Mesendoderm (in vitro differentiated cells): Measurements from ENCODE around the gene RHOF.

ENCODE experiments used
- DNase-seq: peaks from one replicate; pipeline ENCODE4 v3.0.0; 2013
- H2AK5ac ChIP-seq: 2 replicates; pipeline ENCODE4 v1.6.1; 2013; ENCODE audit warnings: low read length, inconsistent platforms
- H2BK120ac ChIP-seq: 2 replicates; pipeline ENCODE4 v1.6.1; 2013; ENCODE audit warnings: low read depth, mild to moderate bottlenecking, low read length, moderate library complexity, mixed read lengths
- H2BK15ac ChIP-seq: replicated peaks from 2 replicates; pipeline ENCODE4 v1.6.1; 2013; ENCODE audit warnings: low read depth, mild to moderate bottlenecking, moderate library complexity
- H2BK5ac ChIP-seq: 2 replicates; pipeline ENCODE4 v1.6.1; 2013; ENCODE audit warnings: low read length, inconsistent platforms
- H3K18ac ChIP-seq: 2 replicates; pipeline ENCODE4 v1.6.1; 2013; ENCODE audit warnings: mild to moderate bottlenecking, low read length, mixed read lengths
- H3K23ac ChIP-seq: one replicate; pipeline ENCODE4 v1.6.1; 2013; ENCODE audit warnings: low read length
- H3K27ac ChIP-seq: 2 replicates; pipeline ENCODE4 v1.5.1; 2013; ENCODE audit warnings: low read depth, mild to moderate bottlenecking, inconsistent platforms, low read length, moderate library complexity
- H3K27me3 ChIP-seq: 2 replicates; pipeline ENCODE4 v1.6.1; 2013; ENCODE audit warnings: low read length, control low read depth, mild to moderate bottlenecking, inconsistent platforms; ENCODE audit not compliant: insufficient read depth, poor library complexity
- H3K36me3 ChIP-seq: 2 replicates; pipeline ENCODE4 v1.6.1; 2013; ENCODE audit warnings: low read length, inconsistent platforms; ENCODE audit not compliant: control insufficient read depth, insufficient read depth
- H3K4ac ChIP-seq: one replicate; pipeline ENCODE4 v1.6.1; 2013; ENCODE audit warnings: low read depth, mild to moderate bottlenecking, low read length, moderate library complexity
- H3K4me1 ChIP-seq: 2 replicates; pipeline ENCODE4 v1.6.1; 2013; ENCODE audit warnings: low read depth, low read length, inconsistent platforms; ENCODE audit not compliant: control insufficient read depth
- H3K4me2 ChIP-seq: 2 replicates; pipeline ENCODE4 v1.6.1; 2013; ENCODE audit warnings: low read length
- H3K4me3 ChIP-seq: 2 replicates; pipeline ENCODE4 v1.5.1; 2013; ENCODE audit warnings: mild to moderate bottlenecking, low read length
- H3K56ac ChIP-seq: one replicate; pipeline ENCODE4 v1.6.1; 2013; ENCODE audit warnings: low read length
- H3K79me1 ChIP-seq: 2 replicates; pipeline ENCODE4 v1.6.1; 2013; ENCODE audit warnings: low read length, inconsistent platforms
- H3K79me2 ChIP-seq: 2 replicates; pipeline ENCODE4 v1.6.1; 2013; ENCODE audit warnings: mild to moderate bottlenecking, low read length; ENCODE audit not compliant: control insufficient read depth, insufficient read depth
- H3K9ac ChIP-seq: 2 replicates; pipeline ENCODE4 v1.6.1; 2013; ENCODE audit warnings: low read length, inconsistent platforms
- H4K5ac ChIP-seq: one replicate; pipeline ENCODE4 v1.6.1; 2013; ENCODE audit warnings: low read length
- H4K8ac ChIP-seq: one replicate; pipeline ENCODE4 v1.6.1; 2013; ENCODE audit warnings: low read depth, mild to moderate bottlenecking, control low read depth, low read length, moderate library complexity
- WGBS: extraction: QIAGEN DNeasy Blood & Tissue Kit; methylation state at CpG from one replicate; pipeline ENCODE4 v1.1.7; 2013; ENCODE audit warnings: low lambda C conversion rate, missing lambda C conversion rate; ENCODE audit not compliant: insufficient coverage; ENCODE audit errors: extremely low coverage; 5-methylcytosine and 5-hydroxymethylcytosine counted together

The RHOF gene

DNA sequence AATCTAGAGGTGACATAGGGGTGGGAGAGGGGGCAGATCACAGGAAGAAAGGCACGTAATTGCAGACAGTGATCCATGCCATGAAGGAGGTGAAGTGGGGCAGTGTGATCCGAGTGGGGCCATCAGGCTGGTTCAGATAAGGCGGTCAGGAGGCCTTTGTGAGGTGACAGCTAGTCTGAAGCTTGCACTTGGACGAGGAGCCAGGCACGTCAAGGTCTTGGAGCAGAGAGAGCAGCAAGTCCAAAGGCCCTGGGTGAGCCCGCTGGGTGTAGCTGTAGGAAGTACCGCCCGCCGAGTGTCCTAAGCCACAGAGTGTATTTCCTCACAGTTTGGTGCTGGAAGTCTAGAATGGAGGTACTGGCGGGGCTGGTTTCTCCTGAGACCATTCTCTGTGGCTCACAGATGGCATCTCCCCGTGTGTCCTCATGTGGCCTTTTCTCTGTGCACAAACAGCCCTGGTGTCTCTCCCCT lies 23.6 kb downstream of the RHOF start:
- Histone ChIP-seq H3K79me1 (no peaks in the 10 kb centered on the region), H3K4me3 (no peak overlapping the region), H3K56ac (no peak overlapping the region), H3K4ac (no peak overlapping the region), H2AK5ac (no peak overlapping the region), H4K8ac (no peak overlapping the region), H3K4me2 (no peak overlapping the region), H2BK120ac (no peak overlapping the region), H3K23ac (no peak overlapping the region), H3K27me3 (no peaks in the 10 kb centered on the region), H3K79me2 (no peaks in the 10 kb centered on the region), H3K4me1 (no peaks in the 10 kb centered on the region), H3K36me3 (no peaks in the 10 kb centered on the region), H2BK5ac (no peak overlapping the region), H3K9ac (no peak overlapping the region), H3K27ac (no peak overlapping the region), H4K5ac (no peak overlapping the region), H3K18ac (no peak overlapping the region), H2BK15ac (no peak overlapping the region)
- DNase-seq: no peak
- WGBS: no CpG with 5 or more reads among the region's 11 CpGs

GRCh38 chr12:121769297-121769830 lies 24.1 kb downstream of the RHOF start:
- H3K27ac ChIP-seq: no peak overlapping the region
- no peak overlapping the region for H4K8ac ChIP-seq
- no peaks in the 10 kb centered on the region for H3K27me3 ChIP-seq
- H3K4me2 ChIP-seq: no peak overlapping the region
- H3K9ac ChIP-seq: no peak overlapping the region
- H3K18ac ChIP-seq: no peak overlapping the region
- WGBS: no CpG with 5 or more reads among the region's 9 CpGs
- H2BK15ac ChIP-seq: no peak overlapping the region
- no peak overlapping the region for H3K4me3 ChIP-seq
- no peak overlapping the region for H4K5ac ChIP-seq
- H3K23ac ChIP-seq: no peak overlapping the region
- H3K56ac ChIP-seq: no peak overlapping the region
- H3K79me1 ChIP-seq: no peaks in the 10 kb centered on the region
- no peaks in the 10 kb centered on the region for H3K4me1 ChIP-seq
- no peaks in the 10 kb centered on the region for H3K36me3 ChIP-seq
- no peaks in the 10 kb centered on the region for H3K79me2 ChIP-seq
- no peak overlapping the region for H2BK5ac ChIP-seq
- H2BK120ac ChIP-seq: no peak overlapping the region
- no peak overlapping the region for H3K4ac ChIP-seq
- H2AK5ac ChIP-seq: no peak overlapping the region
- no peak for DNase-seq

- Histone ChIP-seq H4K5ac (no peak overlapping the region), H3K27me3 (no peaks in the 10 kb centered on the region), H3K4me3 (no peak overlapping the region), H2BK5ac (no peak overlapping the region), H3K9ac (no peak overlapping the region), H3K27ac (no peak overlapping the region), H4K8ac (no peak overlapping the region), H3K79me2 (no peaks in the 10 kb centered on the region), H2BK15ac (no peak overlapping the region), H3K23ac (no peak overlapping the region), H3K4me1 (no peaks in the 10 kb centered on the region), H3K79me1 (no peaks in the 10 kb centered on the region), H2BK120ac (no peak overlapping the region), H3K4ac (no peak overlapping the region), H3K4me2 (no peak overlapping the region), H2AK5ac (no peak overlapping the region), H3K36me3 (no peaks in the 10 kb centered on the region), H3K56ac (no peak overlapping the region), H3K18ac (no peak overlapping the region)
- no CpG with 5 or more reads among the region's 10 CpGs for WGBS
- DNase-seq: no peak
These were observed 25.9 kb downstream of the RHOF start for GRCh38 chr12:121767525-121768016.

DNA sequence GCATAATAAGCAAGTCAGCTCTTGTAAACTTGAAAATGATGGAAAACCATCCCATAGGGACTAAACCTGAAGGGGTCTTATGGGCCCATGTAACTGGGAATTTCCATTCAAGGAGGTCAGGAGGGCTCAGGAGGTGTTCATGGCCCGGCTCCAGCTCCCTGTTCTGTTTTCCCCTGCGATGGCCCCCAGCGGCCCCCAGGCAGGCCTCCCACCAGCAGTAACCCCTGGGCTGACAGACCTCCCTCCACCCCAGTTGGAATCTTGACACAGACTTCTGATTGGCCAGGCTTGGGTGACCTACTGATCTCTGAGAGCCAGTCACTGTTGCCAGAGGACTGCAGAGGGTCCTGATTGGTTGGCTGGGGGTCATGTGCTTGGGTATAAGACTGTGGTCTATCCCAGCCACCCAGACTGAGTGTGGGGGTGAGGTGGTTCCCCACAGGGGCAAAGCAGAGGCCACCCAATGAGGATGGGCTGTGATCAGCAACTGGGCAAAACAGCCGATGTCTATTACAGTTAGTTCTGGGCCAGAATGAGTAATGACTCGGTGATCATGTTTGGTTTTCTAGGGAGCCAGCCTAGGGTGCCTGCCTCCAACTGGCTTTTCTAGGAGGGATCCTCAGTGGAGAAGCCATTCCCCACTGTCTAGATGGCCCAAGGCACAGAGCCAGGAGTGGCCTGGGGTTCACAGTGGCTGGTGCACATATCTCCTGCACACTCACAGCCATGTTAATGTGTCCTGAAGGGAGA lies 27.0 kb downstream of the RHOF start:
- Histone ChIP-seq H2BK15ac (no peak overlapping the region), H3K4ac (no peak overlapping the region), H2BK120ac (no peak overlapping the region), H4K5ac (no peak overlapping the region), H3K27me3 (no peaks in the 10 kb centered on the region), H2AK5ac (no peak overlapping the region), H3K23ac (no peak overlapping the region), H3K27ac (no peak overlapping the region), H3K79me1 (no peaks in the 10 kb centered on the region), H3K18ac (no peak overlapping the region), H3K4me3 (no peak overlapping the region), H3K9ac (no peak overlapping the region), H3K79me2 (no peaks in the 10 kb centered on the region), H3K4me1 (no peaks in the 10 kb centered on the region), H4K8ac (no peak overlapping the region), H3K36me3 (no peaks in the 10 kb centered on the region), H3K56ac (no peak overlapping the region), H3K4me2 (no peak overlapping the region), H2BK5ac (no peak overlapping the region)
- no peak for DNase-seq
- no CpG with 5 or more reads among the region's 5 CpGs for WGBS

DNA sequence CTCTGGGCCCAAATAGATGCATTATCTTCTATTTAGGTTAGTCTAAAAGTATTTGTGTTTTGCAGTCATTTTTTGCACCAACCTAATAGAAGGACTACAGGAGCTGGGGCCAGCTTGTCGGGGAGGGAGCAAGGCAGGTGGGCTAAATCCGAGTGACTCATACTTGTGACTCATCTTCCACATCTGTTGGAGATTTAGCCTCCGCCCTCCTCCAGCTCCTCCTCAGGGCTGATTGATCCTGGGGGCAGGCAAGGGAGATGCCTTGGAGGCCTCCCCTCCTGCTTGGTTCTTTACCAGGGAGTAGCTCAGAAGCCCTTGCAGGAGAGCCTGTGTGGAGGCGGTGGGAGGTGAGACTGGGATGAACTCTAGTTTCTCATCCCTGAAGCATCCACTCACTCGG lies 27.9 kb downstream of the RHOF start:
- H3K27ac ChIP-seq: no peak overlapping the region
- no peaks in the 10 kb centered on the region for H3K79me1 ChIP-seq
- H3K56ac ChIP-seq: no peak overlapping the region
- no peak overlapping the region for H4K5ac ChIP-seq
- no peaks in the 10 kb centered on the region for H3K27me3 ChIP-seq
- H2AK5ac ChIP-seq: no peak overlapping the region
- WGBS: no CpG with 5 or more reads among the region's 5 CpGs
- H3K4me2 ChIP-seq: no peak overlapping the region
- peak; percentile 85 for DNase-seq
- no peaks in the 10 kb centered on the region for H3K36me3 ChIP-seq
- no peak overlapping the region for H3K23ac ChIP-seq
- no peaks in the 10 kb centered on the region for H3K4me1 ChIP-seq
- H2BK15ac ChIP-seq: no peak overlapping the region
- no peak overlapping the region for H3K4me3 ChIP-seq
- H3K18ac ChIP-seq: no peak overlapping the region
- H3K79me2 ChIP-seq: no peaks in the 10 kb centered on the region
- H4K8ac ChIP-seq: no peak overlapping the region
- H2BK120ac ChIP-seq: no peak overlapping the region
- no peak overlapping the region for H3K4ac ChIP-seq
- no peak overlapping the region for H3K9ac ChIP-seq
- no peak overlapping the region for H2BK5ac ChIP-seq
